PC-9 (cell line): ENCODE measurements around the gene PTPRD. TPM values are rescaled to one million over a fixed set of nuclear protein-coding genes. Genes with fewer than 3 reads are reported as not detected.

Experiments used
- BruUV-seq: library from RNA; stranded (reverse); fragments of 400-500 nt; replicated peaks from 2 replicates; lab custom pipeline; 2021; lab: Mats Ljungman, UMichigan
- CTCF ChIA-PET: fragments of 300-600 bp; sonication (Branson Sonifier 250); formaldehyde crosslinking; loops from one replicate; lab custom pipeline; 2022; ENCODE audit warnings: antibody characterized with exemption; lab: Charles Lee
- POLR2A ChIA-PET: fragments of 300-600 bp; sonication (Branson Sonifier 250); formaldehyde crosslinking; loops from one replicate; lab custom pipeline; 2022; ENCODE audit warnings: antibody characterized with exemption; ENCODE audit not compliant: unreplicated experiment; lab: Charles Lee
- DNase-seq, 2 experiments: peaks; one replicate each; pipeline versions ENCODE4 v3.0.0 to v3.0.0-alpha.2; 2015 to 2022; ENCODE audit warnings: mixed read lengths in 1 of 2
- H2AFZ ChIP-seq: fragments of 200-600 bp; sonication (generic); 2 replicates; pipeline ENCODE4 v1.8.1; 2017; ENCODE audit warnings: antibody characterized with exemption
- H3F3A ChIP-seq: fragments of 200-600 bp; sonication (generic); 2 replicates; pipeline ENCODE4 v1.8.1; 2017; ENCODE audit warnings: antibody characterized with exemption, mild to moderate bottlenecking, low read depth; ENCODE audit not compliant: insufficient read depth
- H3K27ac ChIP-seq: fragments of 200-600 bp; sonication (generic); 2 replicates; pipeline ENCODE4 v1.6.1; 2016; ENCODE audit warnings: mixed run types
- H3K27me3 ChIP-seq: fragments of 200-600 bp; sonication (generic); 2 replicates; pipeline ENCODE4 v1.6.1; 2016; ENCODE audit warnings: low read depth, mixed run types; ENCODE audit not compliant: insufficient read depth
- H3K36me3 ChIP-seq: fragments of 200-600 bp; sonication (generic); 2 replicates; pipeline ENCODE4 v1.6.1; 2016; ENCODE audit warnings: low read depth, mixed run types
- H3K4me1 ChIP-seq: fragments of 200-600 bp; sonication (generic); replicated peaks from 2 replicates; pipeline ENCODE4 v1.6.1; 2016; ENCODE audit warnings: mixed run types; ENCODE audit not compliant: insufficient read depth
- H3K4me2 ChIP-seq: fragments of 200-600 bp; sonication (generic); 2 replicates; pipeline ENCODE4 v1.6.1; 2017; ENCODE audit warnings: mixed run types
- H3K4me3 ChIP-seq: fragments of 200-600 bp; sonication (generic); 2 replicates; pipeline ENCODE4 v1.6.1; 2016; ENCODE audit warnings: mixed run types
- H3K79me2 ChIP-seq: fragments of 200-600 bp; sonication (generic); 2 replicates; pipeline ENCODE4 v1.6.1; 2017; ENCODE audit warnings: low read depth, mixed run types
- H3K9me2 ChIP-seq: fragments of 200-600 bp; sonication (generic); 2 replicates; pipeline ENCODE4 v1.8.1; 2017; ENCODE audit warnings: mild to moderate bottlenecking; ENCODE audit not compliant: insufficient read depth
- H3K9me3 ChIP-seq: fragments of 200-600 bp; sonication (generic); 2 replicates; pipeline ENCODE4 v1.8.1; 2016; ENCODE audit warnings: low read depth; ENCODE audit not compliant: insufficient read depth
- H4K20me1 ChIP-seq: fragments of 200-600 bp; sonication (generic); 2 replicates; pipeline ENCODE4 v1.8.1; 2017; ENCODE audit not compliant: insufficient read depth
- CTCF ChIP-seq: fragments of 200-600 bp; sonication (generic); conservative IDR thresholded peaks from 2 replicates; pipeline ENCODE4 v1.6.1; 2017; ENCODE audit warnings: mixed run types, antibody characterized with exemption, mild to moderate bottlenecking, moderate library complexity
- EZH2 ChIP-seq: fragments of 200-600 bp; sonication (generic); IDR thresholded peaks from 2 replicates; pipeline ENCODE4 v1.8.0; 2017; ENCODE audit warnings: antibody characterized with exemption, low read depth
- intact Hi-C: fragments of 100-400 bp; cut with micrococcal nuclease; formaldehyde crosslinking; loops from one replicate; pipeline ENCODE4 v1.10.0; 2022; ENCODE audit not compliant: unreplicated experiment
- total RNA-seq: library from RNA; stranded (reverse); gene quantifications from 2 replicates; pipeline ENCODE4 v1.2.3, GENCODE V29; 2021

PTPRD gene
- total RNA-seq, 1 experiment from 2014 or later = not detected

DNA sequence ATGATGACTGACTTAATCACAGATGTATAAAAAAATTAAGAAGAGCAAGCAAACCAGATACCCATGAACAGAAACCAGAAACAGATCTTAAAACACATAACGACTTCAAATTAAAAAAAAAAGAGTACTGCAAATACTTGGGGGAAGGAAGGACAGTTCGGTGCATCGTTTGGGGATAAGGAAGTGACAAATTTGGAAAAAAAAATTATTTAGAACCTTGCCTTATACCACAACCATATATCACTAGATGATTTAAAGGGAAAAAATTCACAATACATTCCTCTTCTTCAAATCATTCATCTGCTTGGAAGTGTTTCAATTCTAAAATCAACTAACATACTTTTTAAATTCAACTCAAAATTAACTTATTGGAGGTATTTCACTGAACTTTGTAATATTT lies 1774.7 kb downstream of the PTPRD start:
- Histone ChIP-seq H3K9me3 (no peaks in the 10 kb centered on the region), H3F3A (no peaks in the 10 kb centered on the region), H3K27ac (no peak overlapping the region), H4K20me1 (no peaks in the 10 kb centered on the region), H3K4me2 (no peak overlapping the region), H3K4me1 (no peaks in the 10 kb centered on the region), H3K27me3 (no peaks in the 10 kb centered on the region), H3K36me3 (no peaks in the 10 kb centered on the region), H3K9me2 (no peaks in the 10 kb centered on the region), H3K79me2 (no peaks in the 10 kb centered on the region), H2AFZ (no peak overlapping the region), H3K4me3 (no peak overlapping the region)
- ChIA-PET POLR2A (no interaction called here), CTCF (no interaction called here)
- no peak for DNase-seq
- TF ChIP-seq EZH2 (no peak), CTCF (no peak)
- intact Hi-C loops = no loop called here
- BruUV-seq = no TSS peak

DNA sequence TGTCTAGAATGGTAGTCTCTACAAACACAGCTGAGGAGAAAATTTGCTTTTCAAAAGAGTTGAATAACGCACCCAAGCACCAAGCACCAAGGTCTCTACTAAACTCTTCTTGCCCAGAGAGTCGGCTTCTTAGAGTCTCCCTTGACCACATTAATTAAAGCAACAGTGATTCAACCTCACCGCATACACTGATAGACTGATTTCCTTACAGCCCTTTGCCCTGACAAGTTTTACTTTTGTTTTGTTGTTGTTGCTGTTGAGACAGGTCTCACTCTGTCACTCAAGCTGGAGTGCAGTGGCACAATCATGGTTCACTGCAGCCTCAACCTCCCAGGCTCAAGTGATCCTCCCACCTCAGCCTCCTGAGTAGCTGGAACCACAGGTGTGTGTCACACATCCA lies 1777.5 kb downstream of the PTPRD start:
- Histone ChIP-seq H4K20me1 (no peaks in the 10 kb centered on the region), H3K4me1 (no peaks in the 10 kb centered on the region), H3F3A (no peaks in the 10 kb centered on the region), H3K36me3 (no peaks in the 10 kb centered on the region), H3K4me2 (no peak overlapping the region), H3K27ac (no peak overlapping the region), H3K9me2 (no peaks in the 10 kb centered on the region), H3K27me3 (no peaks in the 10 kb centered on the region), H3K4me3 (no peak overlapping the region), H3K79me2 (no peaks in the 10 kb centered on the region), H3K9me3 (no peaks in the 10 kb centered on the region), H2AFZ (no peak overlapping the region)
- intact Hi-C loops = no loop called here
- no TSS peak for BruUV-seq
- POLR2A ChIA-PET = no interaction called here
- CTCF ChIA-PET = no interaction called here
- TF ChIP-seq CTCF = no peak
- TF ChIP-seq EZH2 = no peak
- DNase-seq = no peak

- Histone ChIP-seq H3K36me3 (no peaks in the 10 kb centered on the region), H3K27me3 (no peaks in the 10 kb centered on the region), H3K4me1 (no peaks in the 10 kb centered on the region), H3K4me2 (no peak overlapping the region), H3K9me2 (no peaks in the 10 kb centered on the region), H4K20me1 (no peaks in the 10 kb centered on the region), H3K4me3 (no peak overlapping the region), H3K79me2 (no peaks in the 10 kb centered on the region), H3K27ac (no peak overlapping the region), H2AFZ (no peak overlapping the region), H3F3A (no peaks in the 10 kb centered on the region), H3K9me3 (no peaks in the 10 kb centered on the region)
- CTCF ChIA-PET = no interaction called here
- DNase-seq = no peak
- intact Hi-C loops = no loop called here
- POLR2A ChIA-PET = no interaction called here
- BruUV-seq = no TSS peak
- TF ChIP-seq CTCF (no peak), EZH2 (no peak)
These were observed 1779.8 kb downstream of the PTPRD start for GRCh38 chr9:8832955-8833354.
